NCI-H2171 treated with DMSO at 0.1 percent for 48 hours (cell line): ENCODE data around the gene SCFD2.
"Not testable (repeated sequence)": the region's sequence is repeated elsewhere in the genome, so short reads cannot be mapped to it uniquely, and the experiment has no call there.

Experiments
- DNase-seq: peaks from one replicate; lab custom pipeline; 2025; lab: John Stamatoyannopoulos, UW

SCFD2 gene

GRCh38 chr4:53186714-53187358 is 179.0 kb downstream of the SCFD2 start:
- no peak for DNase-seq

- DNase-seq, result no peak
Measured at GRCh38 chr4:53185869-53186585, 179.8 kb downstream of the SCFD2 start.

- no peak for DNase-seq
Measured at GRCh38 chr4:53183754-53184153, 182.1 kb downstream of the SCFD2 start.

GRCh38 chr4:53177751-53178150 is 188.1 kb downstream of the SCFD2 start:
- not testable (repeated sequence) for DNase-seq

GRCh38 chr4:53175640-53176039 is 190.2 kb downstream of the SCFD2 start:
- DNase-seq, result no peak

- no peak for DNase-seq
Measured at GRCh38 chr4:53174823-53175222, 191.0 kb downstream of the SCFD2 start.

- DNase-seq, result no peak
Measured at GRCh38 chr4:53173576-53173975, 192.3 kb downstream of the SCFD2 start.

GRCh38 chr4:53171797-53172196 is 194.1 kb downstream of the SCFD2 start:
- no peak for DNase-seq

GRCh38 chr4:53169695-53170617 is 195.9 kb downstream of the SCFD2 start:
- DNase-seq, result no peak

GRCh38 chr4:53168228-53168627 is 197.6 kb downstream of the SCFD2 start:
- no peak for DNase-seq

- DNase-seq, result no peak
Measured at GRCh38 chr4:53162969-53163368, 202.9 kb downstream of the SCFD2 start.

- DNase-seq, result no peak
Measured at GRCh38 chr4:53161787-53162433, 204.0 kb downstream of the SCFD2 start.

- DNase-seq, result no peak
Measured at GRCh38 chr4:53161051-53161786, 204.6 kb downstream of the SCFD2 start.

- no peak for DNase-seq
Measured at GRCh38 chr4:53156896-53157295, 209.0 kb downstream of the SCFD2 start.

- no peak for DNase-seq
Measured at GRCh38 chr4:53152467-53152866, 213.4 kb downstream of the SCFD2 start.

- DNase-seq, result no peak
Measured at GRCh38 chr4:53151489-53151788, 214.4 kb downstream of the SCFD2 start.

GRCh38 chr4:53150631-53151488 is 215.0 kb downstream of the SCFD2 start:
- DNase-seq, result no peak

- no peak for DNase-seq
Measured at GRCh38 chr4:53147711-53148110, 218.2 kb downstream of the SCFD2 start.

- DNase-seq, result no peak
Measured at GRCh38 chr4:53147197-53147596, 218.7 kb downstream of the SCFD2 start.

GRCh38 chr4:53141308-53141707 is 224.6 kb downstream of the SCFD2 start:
- no peak for DNase-seq

GRCh38 chr4:53139256-53139655 is 226.6 kb downstream of the SCFD2 start:
- not testable (repeated sequence) for DNase-seq
